IMR-90 (cell line): ENCODE data around the gene ZNF527. TPM values are rescaled to one million over a fixed set of nuclear protein-coding genes. Genes with fewer than 3 reads are reported as not detected.

ENCODE experiments used
- ATAC-seq: fragments of 200-7000 bp; cut with Tn5 transposase; 2 replicates; pipeline ENCODE4 v1.9.1; 2020; ENCODE audit warnings: low read depth, mild to moderate bottlenecking, moderate library complexity
- BruUV-seq: library from RNA; stranded (reverse); fragments of 400-500 nt; replicated peaks from 2 replicates; lab custom pipeline; 2021; lab: Mats Ljungman, UMichigan
- CTCF ChIA-PET: fragments of 300-600 bp; formaldehyde crosslinking; extraction: SDS; loops from one replicate; lab custom pipeline; 2021; ENCODE audit warnings: antibody characterized with exemption; lab: Yijun Ruan, JAX
- POLR2A ChIA-PET: fragments of 300-600 bp; sonication (Branson Sonifier 250); formaldehyde crosslinking; loops from one replicate; lab custom pipeline; 2022; ENCODE audit warnings: antibody characterized with exemption; ENCODE audit not compliant: unreplicated experiment; lab: Charles Lee
- DNase-seq: peaks from one replicate; pipeline ENCODE4 v3.0.0; 2013
- H2AFZ ChIP-seq: replicated peaks from 2 replicates; pipeline ENCODE3; 2013; ENCODE audit warnings: low read length, mild to moderate bottlenecking; ENCODE audit not compliant: poor library complexity
- H2AK5ac ChIP-seq: 2 replicates; pipeline ENCODE4 v1.6.1; 2013; ENCODE audit warnings: low read depth, low read length, inconsistent platforms
- H2AK9ac ChIP-seq: replicated peaks from 2 replicates; pipeline ENCODE3; 2013; ENCODE audit warnings: mild to moderate bottlenecking, low read depth, low read length, moderate library complexity; ENCODE audit not compliant: poor library complexity
- H2BK120ac ChIP-seq: 2 replicates; pipeline ENCODE4 v1.6.1; 2013; ENCODE audit warnings: low read depth, low read length, inconsistent platforms
- H2BK15ac ChIP-seq: 3 replicates; pipeline ENCODE4 v1.6.1; 2013; ENCODE audit warnings: low read depth, low read length, inconsistent platforms
- H2BK20ac ChIP-seq: 2 replicates; pipeline ENCODE4 v1.6.1; 2013; ENCODE audit warnings: low read depth, mild to moderate bottlenecking, inconsistent platforms, low read length, moderate library complexity
- H2BK5ac ChIP-seq: 2 replicates; pipeline ENCODE4 v1.6.1; 2013; ENCODE audit warnings: mild to moderate bottlenecking, low read depth, low read length, inconsistent platforms; ENCODE audit not compliant: poor library complexity, severe bottlenecking
- H3K14ac ChIP-seq: replicated peaks from 2 replicates; pipeline ENCODE4 v1.6.1; 2013; ENCODE audit warnings: low read depth, low read length, inconsistent platforms
- H3K18ac ChIP-seq: 2 replicates; pipeline ENCODE4 v1.6.1; 2013; ENCODE audit warnings: low read depth, low read length, control low read depth
- H3K23ac ChIP-seq: 2 replicates; pipeline ENCODE4 v1.6.1; 2013; ENCODE audit warnings: low read depth, low read length, inconsistent platforms
- H3K27ac ChIP-seq: 2 replicates; pipeline ENCODE4 v1.5.1; 2013; ENCODE audit warnings: mild to moderate bottlenecking, control low read depth, low read length; ENCODE audit not compliant: insufficient read depth
- H3K27me3 ChIP-seq: 2 replicates; pipeline ENCODE4 v1.6.1; 2013; ENCODE audit warnings: low read length; ENCODE audit not compliant: control insufficient read depth, insufficient read depth
- H3K36me3 ChIP-seq: 2 replicates; pipeline ENCODE4 v1.6.1; 2013; ENCODE audit warnings: low read length, mixed read lengths; ENCODE audit not compliant: control insufficient read depth, insufficient read depth
- H3K4ac ChIP-seq: 2 replicates; pipeline ENCODE4 v1.6.1; 2013; ENCODE audit warnings: low read depth, low read length, inconsistent platforms
- H3K4me1 ChIP-seq: 2 replicates; pipeline ENCODE4 v1.6.1; 2013; ENCODE audit warnings: low read length, mixed read lengths; ENCODE audit not compliant: control insufficient read depth, insufficient read depth
- H3K4me2 ChIP-seq: 2 replicates; pipeline ENCODE4 v1.6.1; 2013; ENCODE audit warnings: low read depth, mild to moderate bottlenecking, control low read depth, low read length, moderate library complexity
- H3K4me3 ChIP-seq: 2 replicates; pipeline ENCODE4 v1.5.1; 2013; ENCODE audit warnings: low read depth, mild to moderate bottlenecking, control low read depth, low read length, moderate library complexity; ENCODE audit not compliant: insufficient read depth
- H3K56ac ChIP-seq: 2 replicates; pipeline ENCODE4 v1.6.1; 2013; ENCODE audit warnings: low read length, inconsistent platforms; ENCODE audit not compliant: insufficient read depth; ENCODE audit errors: extremely low read depth
- H3K79me1 ChIP-seq, 2 experiments: 2 replicates each; pipeline ENCODE4 v1.6.1; 2013; ENCODE audit warnings: low read length in 2 of 2, inconsistent platforms in 1 of 2, low read depth in 1 of 2
- H3K9ac ChIP-seq: 2 replicates; pipeline ENCODE4 v1.6.1; 2013; ENCODE audit warnings: low read depth, low read length, control low read depth
- H3K9me1 ChIP-seq: 2 replicates; pipeline ENCODE4 v1.6.1; 2013; ENCODE audit warnings: low read length, inconsistent platforms; ENCODE audit not compliant: insufficient read depth
- H3K9me3 ChIP-seq: 2 replicates; pipeline ENCODE4 v1.6.1; 2013; ENCODE audit warnings: low read length; ENCODE audit not compliant: control insufficient read depth, insufficient read depth
- H4K20me1 ChIP-seq: 2 replicates; pipeline ENCODE4 v1.6.1; 2013; ENCODE audit warnings: low read length, inconsistent platforms; ENCODE audit not compliant: insufficient read depth
- H4K5ac ChIP-seq: 2 replicates; pipeline ENCODE4 v1.6.1; 2013; ENCODE audit warnings: mild to moderate bottlenecking, low read depth, low read length, control low read depth
- H4K8ac ChIP-seq, 2 experiments: 2 replicates each; pipeline ENCODE4 v1.6.1; 2013; ENCODE audit warnings: low read depth in 2 of 2, low read length in 2 of 2, control low read depth in 1 of 2, inconsistent platforms in 1 of 2
- H4K91ac ChIP-seq: 2 replicates; pipeline ENCODE4 v1.6.1; 2013; ENCODE audit warnings: low read depth, low read length, inconsistent platforms; ENCODE audit not compliant: insufficient read depth
- BHLHE40 ChIP-seq: fragments of 150-350 bp; IDR thresholded peaks from 2 replicates; pipeline ENCODE4 v1.6.1; 2016; ENCODE audit warnings: mild to moderate bottlenecking, low read depth, low read length
- CEBPB ChIP-seq: IDR thresholded peaks from 2 replicates; pipeline ENCODE4 v1.6.1; 2012; ENCODE audit warnings: low read depth, low read length, improper control_type of control experiment
- CHD1 ChIP-seq: IDR thresholded peaks from 2 replicates; pipeline ENCODE4 v1.6.1; 2012; ENCODE audit warnings: low read depth, low read length, improper control_type of control experiment
- CTCF ChIP-seq: conservative IDR thresholded peaks from 2 replicates; pipeline ENCODE4 v1.5.1; 2012; ENCODE audit warnings: mild to moderate bottlenecking, low read depth, low read length, improper control_type of control experiment
- FOS ChIP-seq: fragments of 150-350 bp; IDR thresholded peaks from 2 replicates; pipeline ENCODE4 v1.6.1; 2016; ENCODE audit warnings: low read depth, low read length
- MAFK ChIP-seq: IDR thresholded peaks from 2 replicates; pipeline ENCODE4 v1.6.1; 2012; ENCODE audit warnings: low read depth, low read length, improper control_type of control experiment
- MAZ ChIP-seq: IDR thresholded peaks from 2 replicates; pipeline ENCODE4 v1.6.1; 2012; ENCODE audit warnings: low read depth, mild to moderate bottlenecking, low read length, improper control_type of control experiment, moderate library complexity, borderline replicate concordance
- MXI1 ChIP-seq: IDR thresholded peaks from 2 replicates; pipeline ENCODE4 v1.6.1; 2012; ENCODE audit warnings: low read depth, mild to moderate bottlenecking, low read length, moderate library complexity, borderline replicate concordance
- NFE2L2 ChIP-seq: fragments of 150-350 bp; IDR thresholded peaks from 2 replicates; pipeline ENCODE4 v1.6.1; 2016; ENCODE audit warnings: low read depth, mild to moderate bottlenecking, low read length
- RAD21 ChIP-seq: IDR thresholded peaks from 2 replicates; pipeline ENCODE4 v1.6.1; 2012; ENCODE audit warnings: low read length, improper control_type of control experiment
- RCOR1 ChIP-seq: IDR thresholded peaks from 2 replicates; pipeline ENCODE4 v1.6.1; 2012; ENCODE audit warnings: mild to moderate bottlenecking, low read length, improper control_type of control experiment; ENCODE audit not compliant: insufficient replicate concordance
- RFX5 ChIP-seq: IDR thresholded peaks from 2 replicates; pipeline ENCODE4 v1.8.0; 2012; ENCODE audit warnings: low read depth, mild to moderate bottlenecking, low read length, moderate library complexity
- SMC3 ChIP-seq: fragments of 150-350 bp; IDR thresholded peaks from 2 replicates; pipeline ENCODE4 v1.6.1; 2016; ENCODE audit warnings: low read depth, mild to moderate bottlenecking, antibody characterized with exemption, low read length, moderate library complexity
- USF2 ChIP-seq: fragments of 150-350 bp; IDR thresholded peaks from 2 replicates; pipeline ENCODE4 v1.6.1; 2017; ENCODE audit warnings: mild to moderate bottlenecking, antibody characterized with exemption, low read length, low read depth
- WGBS, 2 experiments: methylation state at CpG; one replicate each; pipeline versions ENCODE4 v1.1.5 to v1.1.7; 2013; ENCODE audit warnings: missing lambda C conversion rate in 2 of 2; ENCODE audit not compliant: insufficient read length in 1 of 2; ENCODE audit errors: extremely low coverage in 2 of 2; 5-methylcytosine and 5-hydroxymethylcytosine counted together
- dilution Hi-C: fragments of 300-500 bp; cut with HindIII; formaldehyde crosslinking; loops from one replicate; pipeline ENCODE4 v1.14.3; 2018; ENCODE audit warnings: low sequenced_read_pairs; ENCODE audit not compliant: unreplicated experiment
- in situ Hi-C: fragments of 300-500 bp; cut with MboI; formaldehyde crosslinking; loops from 3 replicates; pipeline ENCODE4 v1.14.3; 2019; ENCODE audit warnings: low sequenced_read_pairs, inconsistent platforms, mixed read lengths
- intact Hi-C: fragments of 100-400 bp; cut with micrococcal nuclease; formaldehyde crosslinking; loops from 2 replicates; pipeline ENCODE4 v1.10.0; 2022
- polyA plus RNA-seq, 3 experiments: library from polyadenylated mRNA; depleted of rRNA; stranded (reverse); fragments of >200 nt; gene quantifications; 2 replicates each; pipeline ENCODE4 v1.2.3, GENCODE V29; 2012; ENCODE audit warnings: low replicate concordance in 1 of 3
- total RNA-seq: library from RNA; depleted of rRNA; stranded (reverse); fragments of >200 nt; gene quantifications from 2 replicates; pipeline ENCODE4 v1.2.3, GENCODE V29; 2012

ZNF527 gene
- total and polyA plus RNA-seq, 2 of the 4 experiments (the other 2 are of a cell fraction) = 1.9 to 3.6 TPM

GRCh38 chr19:37334179-37335071 is 36.5 kb upstream of the ZNF527 start:
- peaks cover 10 to 29% of the 10 kb centered on the region in 2 experiments; a peak in 3 of 4 replicates for H3K79me1 ChIP-seq
- peak overlapping the region; percentile 93 for H2AK9ac ChIP-seq
- in situ Hi-C loops = no loop called here
- peak overlapping the region; percentile 65 to 95; a peak in 3 of 4 replicates for H4K8ac ChIP-seq
- TSS peak; percentile 6 for BruUV-seq
- dilution Hi-C loops = no loop called here
- H4K20me1 ChIP-seq = no peaks in the 10 kb centered on the region
- no peak overlapping the region for H2BK15ac ChIP-seq
- peak overlapping the region; percentile 100 for H2AFZ ChIP-seq
- peak overlapping the region; percentile 15 for H2BK5ac ChIP-seq
- peak overlapping the region; percentile 87 for H3K23ac ChIP-seq
- intact Hi-C loops = loop anchor here (5.0 kb wide), 1 partner anchor 133 kb away; the partner anchor contains the start of genes ZNF569 and ZNF570
- no peak overlapping the region for H2BK120ac ChIP-seq
- peak overlapping the region; percentile 82 for H3K9ac ChIP-seq
- H4K5ac ChIP-seq = peak overlapping the region; percentile 52
- peak overlapping the region; percentile 67 for H3K56ac ChIP-seq
- H3K27me3 ChIP-seq = no peaks in the 10 kb centered on the region
- H3K4me1 ChIP-seq = peaks cover 7% of the 10 kb centered on the region
- CTCF ChIA-PET = interaction anchor here (0.6 to 1.0 kb wide), 2 partner anchors 17 to 60 kb away, joined by 3 read pairs; no protein-coding TSS in a partner anchor
- H3K9me3 ChIP-seq = no peaks in the 10 kb centered on the region
- peak overlapping the region; percentile 93 for H3K14ac ChIP-seq
- DNase-seq = peak; percentile 86
- peaks cover 3% of the 10 kb centered on the region; the same call in 1 of the 2 replicates for H3K36me3 ChIP-seq
- H4K91ac ChIP-seq = peak overlapping the region; percentile 55; the same call in 1 of the 2 replicates
- H3K4me3 ChIP-seq = peak overlapping the region; percentile 55
- peak overlapping the region; percentile 87 for H3K4ac ChIP-seq
- POLR2A ChIA-PET = no interaction called here
- H2BK20ac ChIP-seq = no peak overlapping the region
- H2AK5ac ChIP-seq = peak overlapping the region; percentile 85
- H3K9me1 ChIP-seq = peaks cover 4% of the 10 kb centered on the region
- 7% methylated on average over 32 of the region's 50 CpGs; no CpG with 5 or more reads in 1 of the 2 experiments for WGBS, 2 experiments
- peak overlapping the region; percentile 96 for H3K4me2 ChIP-seq
- no peak overlapping the region for H3K18ac ChIP-seq
- peak overlapping the region; percentile 47 for H3K27ac ChIP-seq
- ATAC-seq = peak; percentile 97
- TF ChIP-seq RAD21 (no peak), MAFK (no peak), BHLHE40 (no peak), MXI1 (0 out of 2 replicates have a peak, but pooled peaks have one; percentile 37), CTCF (no peak), FOS (no peak), CEBPB (no peak), RCOR1 (no peak), NFE2L2 (no peak), RFX5 (no peak), USF2 (no peak), MAZ (peak; percentile 95; the same call in 1 of the 2 replicates), SMC3 (no peak), CHD1 (no peak)
